ENCODE measurements around the gene TMEM114.

The TMEM114 gene

DNA sequence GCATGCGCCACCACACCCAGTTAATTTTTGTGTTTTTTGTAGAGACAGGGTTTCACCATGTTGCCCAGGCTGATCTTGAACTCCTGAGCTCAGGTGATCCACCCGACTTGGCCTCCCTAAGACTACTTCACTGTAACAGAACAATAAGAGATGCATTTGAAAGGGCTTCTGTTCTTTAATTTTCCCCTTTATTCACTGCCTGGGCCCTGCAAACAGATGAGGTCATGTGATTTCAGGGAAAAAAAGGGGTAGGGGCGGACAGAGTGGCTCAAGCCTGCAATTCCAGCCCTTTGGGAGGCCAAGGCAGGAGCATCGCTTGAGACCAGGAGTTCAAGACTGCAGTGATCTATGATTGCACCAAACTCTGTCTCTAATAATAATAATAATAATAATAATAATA lies 36.3 kb downstream of the TMEM114 start:
- no peak overlapping the region for H3K4me3 ChIP-seq (ENCODE audit: low read length)
- TF ChIP-seq ZNF274 (IDR thresholded peaks at IDR 0.05; ENCODE audit: low read depth, low read length) = no peak

DNA sequence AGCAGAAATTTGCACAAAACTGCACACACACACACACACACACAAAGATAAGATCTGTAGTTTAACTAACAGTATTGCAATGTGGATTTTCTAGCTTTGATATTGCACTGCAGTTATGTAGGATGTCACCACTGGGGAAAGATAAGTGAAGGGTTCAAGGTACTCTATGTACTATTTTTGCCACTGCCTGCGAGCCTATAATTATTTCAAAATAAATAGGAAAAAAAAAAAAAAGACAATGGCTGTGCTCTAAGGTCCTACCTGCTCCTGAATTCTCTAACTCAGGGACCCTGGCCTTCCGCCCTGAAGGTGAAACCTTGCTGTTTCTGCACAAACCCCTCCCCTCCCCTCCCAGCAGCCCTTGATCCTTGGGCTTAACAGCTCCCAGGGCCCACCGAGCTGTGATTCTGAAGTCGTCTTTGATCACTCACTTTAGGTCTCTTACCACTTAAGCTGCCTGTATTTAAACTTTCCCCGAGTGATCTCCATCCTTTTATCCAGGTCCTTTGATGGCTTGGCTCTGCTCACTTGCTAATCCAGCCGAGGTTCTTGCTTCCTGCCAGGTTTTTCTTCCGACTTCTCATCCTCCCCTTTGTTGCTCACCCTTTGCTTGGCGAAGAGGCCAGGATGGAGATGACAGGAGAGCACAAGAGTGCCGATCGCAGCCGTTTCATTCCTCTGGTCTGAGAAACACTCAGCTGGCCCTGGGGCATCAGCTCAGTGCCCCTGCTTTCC lies 37.7 kb downstream of the TMEM114 start:
- H3K4me3 ChIP-seq (ENCODE audit: low read length) = no peak overlapping the region
- no peak for TF ChIP-seq ZNF274 (IDR thresholded peaks at IDR 0.05; ENCODE audit: low read depth, low read length)

DNA sequence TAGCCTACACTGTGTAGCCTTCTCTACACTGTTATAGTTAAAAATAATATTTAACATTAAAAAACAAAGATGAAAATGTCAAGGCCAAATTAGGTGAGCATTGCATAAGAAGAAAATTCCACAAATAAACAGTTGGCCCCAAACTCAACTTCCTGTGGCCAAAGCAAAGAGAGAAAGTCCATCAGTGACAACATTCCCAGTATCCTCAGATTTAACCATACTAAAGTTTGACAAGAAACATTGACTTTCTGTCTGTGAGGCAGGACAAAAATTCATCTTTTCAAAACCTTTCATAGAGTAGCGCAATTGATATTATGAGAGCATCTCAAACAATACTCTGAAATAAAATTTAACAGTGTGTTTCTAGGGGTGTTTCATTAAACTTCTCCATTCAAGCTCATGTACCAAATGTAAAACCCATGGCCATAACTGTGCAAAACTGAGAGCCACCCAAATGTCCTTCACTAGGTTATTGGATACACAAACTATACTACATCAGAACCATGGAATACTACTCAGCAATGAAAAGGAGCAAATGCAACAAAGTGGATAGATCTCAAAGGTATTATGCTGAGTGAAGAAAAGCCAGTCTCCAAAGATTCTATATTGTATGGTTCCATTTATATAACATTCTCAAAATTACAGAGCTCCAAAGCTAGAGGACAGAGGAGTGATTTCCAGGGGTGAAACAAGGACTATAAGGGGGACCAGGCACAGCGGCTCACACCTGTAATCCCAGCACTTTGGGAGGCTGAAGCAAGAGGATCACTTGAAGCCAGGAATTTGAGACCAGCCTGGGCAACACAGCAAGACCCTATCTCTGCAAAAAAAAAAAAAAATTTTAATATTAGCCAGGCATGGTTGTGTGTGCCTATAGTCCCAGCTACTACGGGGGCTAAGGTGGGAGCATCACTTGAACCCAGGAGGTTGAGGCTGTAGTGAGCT lies 38.7 kb downstream of the TMEM114 start:
- TF ChIP-seq ZNF274 (IDR thresholded peaks at IDR 0.05; ENCODE audit: low read depth, low read length) = no peak
- H3K4me3 ChIP-seq (ENCODE audit: low read length) = no peak overlapping the region

DNA sequence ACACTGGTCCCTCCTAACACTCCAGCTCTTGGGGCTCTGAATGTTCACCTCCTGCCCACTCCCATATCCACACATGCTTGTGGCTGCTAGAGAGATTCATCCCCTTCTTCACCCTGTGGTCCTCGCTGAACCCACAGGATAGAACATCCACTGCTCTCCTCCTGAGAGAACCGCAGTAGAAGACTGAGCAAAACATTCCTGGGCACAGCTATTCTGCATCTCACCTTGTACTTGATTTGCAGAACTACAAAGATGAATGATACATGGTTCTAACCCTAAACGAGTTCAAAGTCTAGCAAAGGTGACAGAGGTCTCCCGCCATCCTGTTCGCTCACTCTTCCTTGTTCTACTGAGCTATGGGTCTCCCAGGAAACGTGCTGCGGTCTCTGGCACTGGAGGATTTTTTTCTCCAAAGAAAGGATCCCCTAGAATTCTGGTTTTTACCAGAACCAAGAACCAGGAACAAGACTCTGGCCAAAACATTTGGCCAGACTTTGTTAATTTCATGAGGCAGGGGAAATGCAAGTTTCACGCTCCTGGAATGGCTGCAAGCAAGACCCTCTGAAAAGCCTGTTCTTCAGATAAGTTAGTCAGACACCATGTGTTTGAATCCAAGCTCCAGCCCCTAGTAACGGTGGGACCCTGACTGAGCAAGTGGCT lies 39.5 kb downstream of the TMEM114 start:
- no peak overlapping the region for H3K4me3 ChIP-seq (ENCODE audit: low read length)
- TF ChIP-seq ZNF274 (IDR thresholded peaks at IDR 0.05; ENCODE audit: low read depth, low read length) = no peak

DNA sequence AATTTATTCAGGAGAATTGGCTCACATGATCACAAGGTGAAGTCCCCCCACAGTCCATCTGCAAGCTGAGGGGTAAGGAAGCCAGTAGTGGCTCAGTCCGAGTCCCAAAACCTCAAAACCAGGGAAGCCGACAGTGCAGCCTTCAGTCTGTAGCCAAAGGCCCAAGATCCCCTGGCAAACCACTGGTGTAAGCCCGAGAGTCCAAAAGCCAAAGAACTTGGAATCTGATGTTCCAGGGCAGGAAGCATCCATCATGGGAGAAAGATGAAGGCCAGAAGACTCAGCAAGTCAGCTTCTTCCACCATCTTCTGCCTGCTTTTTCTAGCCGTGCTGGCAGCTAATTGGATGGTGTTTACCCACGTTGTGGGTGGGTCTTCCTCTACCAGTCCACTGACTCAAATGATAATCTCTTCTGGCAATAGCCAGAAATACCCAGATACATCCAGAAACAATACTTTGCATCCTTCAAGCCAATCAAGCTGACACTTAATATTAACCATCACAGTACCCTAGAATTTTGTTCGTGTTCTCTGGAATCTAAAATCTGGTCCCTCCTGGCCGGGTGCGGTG lies 40.4 kb downstream of the TMEM114 start:
- no peak overlapping the region for H3K4me3 ChIP-seq (ENCODE audit: low read length)
- TF ChIP-seq ZNF274 (IDR thresholded peaks at IDR 0.05; ENCODE audit: low read depth, low read length) = no peak

DNA sequence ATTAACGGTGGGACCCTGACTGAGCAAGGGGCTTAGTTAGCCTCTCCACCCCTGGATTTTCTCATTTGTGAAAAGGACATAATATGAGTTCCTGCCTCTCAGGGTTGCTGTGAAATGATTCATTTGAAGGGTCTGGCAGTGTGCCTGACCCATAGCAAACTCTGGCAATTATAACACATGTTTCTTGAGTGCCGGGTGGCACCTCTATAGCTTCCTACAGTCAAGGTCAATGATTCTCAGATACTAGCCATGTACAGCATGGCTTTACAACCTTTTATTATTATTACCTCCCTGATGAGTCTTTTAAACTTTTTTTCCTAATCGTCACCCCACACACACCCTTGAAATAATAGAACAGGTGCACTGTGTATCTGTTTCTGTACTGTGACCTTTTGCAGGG lies 42.1 kb downstream of the TMEM114 start:
- no peak overlapping the region for H3K4me3 ChIP-seq (ENCODE audit: low read length)

DNA sequence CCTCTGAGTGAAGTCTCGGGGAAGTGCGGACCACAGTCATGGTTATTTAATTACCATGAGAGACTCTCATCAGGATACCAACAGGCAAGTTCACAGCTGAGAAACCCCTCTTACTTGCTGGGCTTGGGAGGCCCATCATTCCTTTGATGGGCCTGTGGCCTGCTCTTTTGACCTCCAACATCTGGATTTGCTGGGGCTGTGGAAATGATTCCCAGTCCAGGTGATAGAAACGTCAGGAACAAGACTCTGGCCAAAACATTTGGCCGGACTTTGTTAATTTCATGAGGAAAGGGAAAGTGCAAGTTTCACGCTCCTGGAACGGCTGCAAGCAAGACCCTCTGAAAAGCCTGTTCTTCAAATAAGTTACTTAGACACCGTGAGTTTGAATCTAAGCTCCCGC lies 42.5 kb downstream of the TMEM114 start:
- no peak for TF ChIP-seq ZNF274 (IDR thresholded peaks at IDR 0.05; ENCODE audit: low read depth, low read length)
- no peak overlapping the region for H3K4me3 ChIP-seq (ENCODE audit: low read length)

More for the DNA sequence above, 42.1 kb downstream of the TMEM114 start:
- no peak for TF ChIP-seq ZNF274 (IDR thresholded peaks at IDR 0.05; ENCODE audit: low read depth, low read length)

DNA sequence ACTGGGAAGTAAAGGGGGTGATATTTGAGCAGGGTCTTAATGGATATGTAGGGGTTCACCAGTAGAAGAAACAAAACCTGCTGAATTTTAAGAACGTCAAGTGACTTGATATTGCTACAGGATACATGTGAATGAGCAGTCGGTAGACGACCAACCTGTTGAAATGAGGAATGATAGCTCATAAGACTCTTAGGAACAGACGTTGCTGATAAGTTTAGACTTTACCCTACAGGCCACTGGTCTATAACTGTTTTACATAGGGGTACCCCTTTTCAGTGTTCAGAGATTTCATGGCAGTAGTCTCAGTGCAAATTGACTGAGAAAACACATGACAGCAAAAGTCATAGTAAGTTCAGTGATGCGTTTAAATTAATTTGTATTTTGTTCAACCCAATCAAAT lies 45.9 kb downstream of the TMEM114 start:
- no peak for TF ChIP-seq ZNF274 (IDR thresholded peaks at IDR 0.05; ENCODE audit: low read depth, low read length)
- H3K4me3 ChIP-seq (ENCODE audit: low read length) = no peak overlapping the region

DNA sequence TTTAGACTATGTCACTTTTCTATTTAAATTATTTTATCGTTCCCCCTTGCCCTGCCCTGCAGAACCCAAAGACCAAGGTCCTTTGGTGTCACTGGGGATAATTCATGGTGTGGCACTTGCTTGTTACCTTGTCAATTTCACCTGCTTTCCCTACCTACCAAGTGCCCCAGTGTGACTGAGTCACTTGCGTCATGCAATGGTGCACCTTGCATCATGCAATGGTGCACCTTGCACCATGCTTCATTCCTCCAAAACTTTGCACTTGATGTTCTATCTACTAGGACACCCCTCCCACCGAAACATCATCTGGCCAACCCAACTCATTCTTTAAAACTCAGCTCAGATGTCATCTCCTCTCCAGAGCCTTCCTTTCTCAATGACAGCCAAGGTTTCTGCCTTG lies 47.1 kb downstream of the TMEM114 start:
- TF ChIP-seq ZNF274 (IDR thresholded peaks at IDR 0.05; ENCODE audit: low read depth, low read length) = no peak
- H3K4me3 ChIP-seq (ENCODE audit: low read length) = no peak overlapping the region

DNA sequence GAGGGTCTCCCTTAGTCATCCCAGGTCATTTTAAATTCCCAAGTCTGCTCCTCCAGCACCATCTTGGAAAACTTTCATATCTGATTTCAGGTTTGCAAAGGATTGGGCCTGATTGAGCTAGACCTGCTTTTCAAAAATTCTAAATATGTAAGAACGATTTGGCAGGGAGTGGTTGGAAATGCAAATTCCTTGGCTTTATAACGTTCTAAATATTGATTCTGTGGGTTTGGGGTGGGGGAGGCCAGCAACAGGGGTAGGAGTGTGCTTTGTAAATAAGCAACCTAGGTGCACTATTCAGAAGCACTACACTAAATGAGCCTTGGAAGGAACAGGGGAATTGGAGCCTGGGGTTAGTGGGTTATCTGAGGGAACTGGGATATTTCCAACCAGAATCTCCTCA lies 47.9 kb downstream of the TMEM114 start:
- no peak for TF ChIP-seq ZNF274 (IDR thresholded peaks at IDR 0.05; ENCODE audit: low read depth, low read length)
- no peak overlapping the region for H3K4me3 ChIP-seq (ENCODE audit: low read length)

DNA sequence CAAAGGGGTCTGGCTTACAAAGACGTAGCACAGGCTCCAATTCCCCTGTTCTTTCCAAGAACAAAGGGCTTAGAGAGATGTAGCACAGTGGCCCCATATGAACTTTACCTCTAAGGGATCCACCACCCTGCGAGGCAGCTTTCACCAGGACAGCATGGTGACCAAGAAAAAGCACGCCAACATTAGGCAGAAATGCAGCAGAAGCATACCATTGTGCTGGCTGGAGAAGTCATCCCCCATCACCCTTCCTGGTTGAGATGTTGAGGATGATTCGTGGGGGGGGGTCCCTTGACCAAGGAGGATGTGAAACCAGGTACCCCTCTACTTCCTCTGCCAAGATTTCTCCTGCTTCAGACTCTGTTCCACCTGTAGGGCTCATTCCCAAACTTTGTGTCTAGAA lies 48.4 kb downstream of the TMEM114 start:
- TF ChIP-seq ZNF274 (IDR thresholded peaks at IDR 0.05; ENCODE audit: low read depth, low read length) = no peak

DNA sequence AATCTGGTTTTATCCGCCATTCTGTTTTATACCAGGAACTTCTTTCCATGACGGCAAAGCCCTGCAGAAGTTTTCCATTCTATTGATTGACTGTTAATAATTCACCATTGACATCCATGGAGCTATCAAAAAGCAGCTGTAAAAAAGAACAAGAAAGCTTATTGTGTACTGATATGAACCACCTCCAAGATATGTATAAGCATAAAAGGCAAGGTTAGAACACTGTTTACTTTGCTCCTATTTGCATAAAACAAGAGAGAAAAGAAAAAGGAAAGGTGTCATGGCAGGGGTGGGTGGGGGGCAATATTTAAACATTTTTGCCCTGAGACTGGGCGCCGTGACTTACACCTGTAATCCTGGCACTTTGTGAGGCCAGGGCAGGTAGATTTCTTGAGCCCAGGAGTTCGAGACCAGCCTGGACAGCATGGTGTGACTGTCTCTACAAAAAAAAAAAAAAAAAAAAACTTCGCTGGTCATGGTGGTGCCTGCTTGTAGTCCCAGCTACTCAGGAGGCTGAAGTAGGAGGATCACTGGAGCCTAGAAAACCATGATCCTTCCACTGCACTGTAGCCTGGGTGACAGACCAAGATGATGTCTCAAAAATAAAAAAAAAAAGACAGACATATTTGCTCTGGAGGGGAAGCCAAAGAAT lies 52.5 kb downstream of the TMEM114 start:
- H3K4me3 ChIP-seq (ENCODE audit: low read length) = no peak overlapping the region
- TF ChIP-seq ZNF274 (IDR thresholded peaks at IDR 0.05; ENCODE audit: low read depth, low read length) = no peak

More for the DNA sequence above, 48.4 kb downstream of the TMEM114 start:
- H3K4me3 ChIP-seq (ENCODE audit: low read length) = no peak overlapping the region

DNA sequence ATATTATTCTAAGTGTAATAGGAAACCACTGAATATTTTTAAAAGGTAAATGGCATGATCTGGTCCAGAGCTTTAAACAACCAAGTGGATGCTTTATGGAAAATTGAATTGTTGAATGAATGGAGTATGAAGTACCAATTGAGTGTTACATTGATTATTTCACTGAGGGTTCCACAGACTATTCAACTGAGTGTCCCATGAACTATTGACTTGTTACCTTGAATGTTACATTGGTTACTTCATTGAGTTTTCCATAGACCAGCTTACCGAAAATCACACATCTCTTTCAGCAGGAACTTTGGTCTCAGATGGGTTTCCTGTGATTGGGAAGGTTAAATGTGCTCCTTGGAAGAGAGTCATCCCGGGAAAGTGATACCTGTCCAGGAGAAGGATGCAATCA lies 56.8 kb downstream of the TMEM114 start:
- H3K4me3 ChIP-seq (ENCODE audit: low read length) = no peak overlapping the region
- TF ChIP-seq ZNF274 (IDR thresholded peaks at IDR 0.05; ENCODE audit: low read depth, low read length) = no peak
